Esophagus squamous epithelium (tissue), 5 donors: ENCODE measurements around the gene SUPT7L. TPM values are rescaled to one million over a fixed set of nuclear protein-coding genes. Genes with fewer than 3 reads are reported as not detected.

Experiments
- DNase-seq: peaks from one replicate; lab custom pipeline; 2025; lab: John Stamatoyannopoulos, UW
- H3K27ac ChIP-seq, 4 donors: fragments of 200-600 bp; sonication (generic); one replicate each; pipeline ENCODE4 v1.5.1; 2016 to 2019; ENCODE audit warnings: mild to moderate bottlenecking in 1 of 4
- H3K27me3 ChIP-seq, 4 donors: fragments of 200-600 bp; sonication (generic); 1 replicate in 3 of 4; 2 replicates in 1 of 4; pipeline versions ENCODE4 v1.5.1 to v1.6.0; 2017 to 2021; ENCODE audit warnings: antibody characterized with exemption in 1 of 4
- H3K36me3 ChIP-seq, 3 donors: fragments of 200-600 bp; sonication (generic); one replicate each; pipeline ENCODE4 v1.5.1; 2016 to 2019
- H3K4me1 ChIP-seq, 3 donors: fragments of 200-600 bp; sonication (generic); one replicate each; pipeline ENCODE4 v1.5.1; 2017 to 2019
- H3K4me3 ChIP-seq, 4 donors: fragments of 200-600 bp; sonication (generic); 1 replicate in 3 of 4; 2 replicates in 1 of 4; pipeline ENCODE4 v1.5.1; 2016 to 2019; ENCODE audit warnings: mild to moderate bottlenecking in 2 of 4, moderate library complexity in 1 of 4
- H3K9me3 ChIP-seq, 3 donors: fragments of 200-600 bp; sonication (generic); one replicate each; pipeline ENCODE4 v1.5.1; 2016 to 2019
- CTCF ChIP-seq, 6 experiments: fragments of 450-650 bp in 4 of 6; fragments of 200-600 bp in 2 of 6; sonication (generic) in 2 of 6; IDR thresholded peaks; one replicate each; pipeline ENCODE4 v1.5.1; 2016 to 2019; ENCODE audit warnings: antibody characterized with exemption in 6 of 6, mild to moderate bottlenecking in 4 of 6, moderate library complexity in 4 of 6
- POLR2A ChIP-seq, 4 donors: fragments of 450-650 bp; IDR thresholded peaks; one replicate each; pipeline ENCODE4 v1.6.1; 2017; ENCODE audit warnings: antibody characterized with exemption in 4 of 4, mild to moderate bottlenecking in 4 of 4, moderate library complexity in 3 of 4
- WGBS, 2 donors: methylation state at CpG; one replicate each; pipeline ENCODE4 v1.1.5; 2018; 5-methylcytosine and 5-hydroxymethylcytosine counted together
- intact Hi-C: fragments of 100-400 bp; cut with DNase I; formaldehyde crosslinking; loops from one replicate; pipeline ENCODE4 v1.15.0; 2022
- total RNA-seq, 4 donors: library from RNA; depleted of rRNA; stranded (reverse); fragments of >200 nt; gene quantifications; one replicate each; pipeline ENCODE4 v1.1.0, GENCODE V29; 2016
- donor health status: DM: yes; HTN: yes; CAD: no.

SUPT7L gene
- total RNA-seq, 4 donors from 2014 or later = 10.5 to 25.4 (median 14.2) TPM

- H3K27ac ChIP-seq = no peak overlapping the region
- H3K9me3 ChIP-seq = no peaks in the 10 kb centered on the region
- H3K27me3 ChIP-seq = peaks cover 0 to 1% (median 0%) of the 10 kb centered on the region in 4 donors
- WGBS, 2 donors = 86 to 96% methylated on average over 7 of the region's 7 CpGs
- TF ChIP-seq POLR2A (IDR thresholded peaks at IDR 0.05) (no peak), CTCF (IDR thresholded peaks at IDR 0.05) (no peak)
- intact Hi-C loops = loop anchor here (10.0 kb wide), 1 partner anchor 685 kb away; the partner anchor contains the start of gene FOSL2
- H3K36me3 ChIP-seq = no peaks in the 10 kb centered on the region
- no peak for DNase-seq
- H3K4me1 ChIP-seq = peaks cover 3 to 65% (median 44%) of the 10 kb centered on the region in 3 donors
- no peak overlapping the region for H3K4me3 ChIP-seq
These were observed 46.7 kb upstream of the SUPT7L start for GRCh38 chr2:27709960-27710575.

- no peak overlapping the region for H3K4me3 ChIP-seq
- H3K27me3 ChIP-seq = no peaks in the 10 kb centered on the region
- no peaks in the 10 kb centered on the region for H3K36me3 ChIP-seq
- intact Hi-C loops = no loop called here
- TF ChIP-seq CTCF (IDR thresholded peaks at IDR 0.05) = no peak
- TF ChIP-seq POLR2A (IDR thresholded peaks at IDR 0.05) = no peak
- WGBS, 2 donors = 54 to 56% methylated on average over 2 of the region's 2 CpGs
- H3K4me1 ChIP-seq = peaks cover 1 to 65% (median 47%) of the 10 kb centered on the region in 3 donors
- no peak for DNase-seq
- peak overlapping the region in 1 of 4 donors; percentile 95 for H3K27ac ChIP-seq
- H3K9me3 ChIP-seq = no peaks in the 10 kb centered on the region
These were observed 45.9 kb upstream of the SUPT7L start for GRCh38 chr2:27709326-27709725.

- TF ChIP-seq POLR2A (IDR thresholded peaks at IDR 0.05) = no peak
- no peak for TF ChIP-seq CTCF (IDR thresholded peaks at IDR 0.05)
- H3K4me1 ChIP-seq = peaks cover 7 to 71% (median 54%) of the 10 kb centered on the region in 3 donors
- H3K4me3 ChIP-seq = no peak overlapping the region
- WGBS, 2 donors = 42 to 53% methylated on average over 3 of the region's 3 CpGs
- peak overlapping the region; percentile 29 to 97 (median 84) for H3K27ac ChIP-seq
- H3K36me3 ChIP-seq = no peaks in the 10 kb centered on the region
- H3K9me3 ChIP-seq = no peaks in the 10 kb centered on the region
- intact Hi-C loops = no loop called here
- H3K27me3 ChIP-seq = no peaks in the 10 kb centered on the region
- no peak for DNase-seq
These were observed 45.3 kb upstream of the SUPT7L start for GRCh38 chr2:27708666-27709065.

- intact Hi-C loops = no loop called here
- peaks cover 7 to 75% (median 57%) of the 10 kb centered on the region in 3 donors for H3K4me1 ChIP-seq
- H3K4me3 ChIP-seq = no peak overlapping the region
- no peak for TF ChIP-seq POLR2A (IDR thresholded peaks at IDR 0.05)
- no peak for TF ChIP-seq CTCF (IDR thresholded peaks at IDR 0.05)
- H3K36me3 ChIP-seq = no peaks in the 10 kb centered on the region
- DNase-seq = no peak
- peak overlapping the region; percentile 29 to 97 (median 84) for H3K27ac ChIP-seq
- H3K9me3 ChIP-seq = no peaks in the 10 kb centered on the region
- 91 to 93% methylated on average over 7 of the region's 7 CpGs for WGBS, 2 donors
- no peaks in the 10 kb centered on the region for H3K27me3 ChIP-seq
These were observed 44.8 kb upstream of the SUPT7L start for GRCh38 chr2:27708257-27708654.

GRCh38 chr2:27707462-27708256 lies 44.2 kb upstream of the SUPT7L start:
- TF ChIP-seq POLR2A (IDR thresholded peaks at IDR 0.05) = no peak
- TF ChIP-seq CTCF (IDR thresholded peaks at IDR 0.05) = no peak
- intact Hi-C loops = no loop called here
- H3K27ac ChIP-seq = peak overlapping the region; percentile 29 to 97 (median 84)
- H3K9me3 ChIP-seq = no peaks in the 10 kb centered on the region
- WGBS, 2 donors = 72 to 77% methylated on average over 9 of the region's 9 CpGs
- H3K4me3 ChIP-seq = no peak overlapping the region
- DNase-seq = no peak
- no peaks in the 10 kb centered on the region for H3K27me3 ChIP-seq
- peaks cover 7 to 74% (median 57%) of the 10 kb centered on the region in 3 donors for H3K4me1 ChIP-seq
- H3K36me3 ChIP-seq = no peaks in the 10 kb centered on the region
